WI38 (cell line): ENCODE measurements around the gene COMMD8.

ENCODE experiments used
- H3K4me3 ChIP-seq: 2 replicates; pipeline ENCODE4 v1.5.1; 2011; ENCODE audit warnings: low read depth, mild to moderate bottlenecking, control low read depth, low read length
- CTCF ChIP-seq: IDR thresholded peaks from 2 replicates; pipeline ENCODE4 v1.5.1; 2012; ENCODE audit warnings: low read depth, mild to moderate bottlenecking, control low read depth, low read length

The COMMD8 gene

GRCh38 chr4:47498899-47499298, 35.4 kb upstream of the COMMD8 start:
- no peak overlapping the region for H3K4me3 ChIP-seq
- TF ChIP-seq CTCF: no peak

GRCh38 chr4:47494124-47494430, 30.6 kb upstream of the COMMD8 start:
- no peak for TF ChIP-seq CTCF
- H3K4me3 ChIP-seq: no peak overlapping the region

- no peak overlapping the region for H3K4me3 ChIP-seq
- TF ChIP-seq CTCF: no peak
Measured at GRCh38 chr4:47493238-47494123, 30.0 kb upstream of the COMMD8 start.

- TF ChIP-seq CTCF: 0 out of 2 replicates have a peak, but pooled peaks have one; percentile 37
- no peak overlapping the region for H3K4me3 ChIP-seq
Measured at GRCh38 chr4:47490550-47490949, 27.0 kb upstream of the COMMD8 start.

- H3K4me3 ChIP-seq: no peak overlapping the region
- no peak for TF ChIP-seq CTCF
Measured at GRCh38 chr4:47488706-47489105, 25.2 kb upstream of the COMMD8 start.

GRCh38 chr4:47486727-47487126, 23.2 kb upstream of the COMMD8 start:
- peak overlapping the region; percentile 69 for H3K4me3 ChIP-seq

GRCh38 chr4:47486231-47486673, 22.8 kb upstream of the COMMD8 start:
- peak overlapping the region; percentile 69 for H3K4me3 ChIP-seq
- no peak for TF ChIP-seq CTCF

- TF ChIP-seq CTCF: no peak
Measured at GRCh38 chr4:47485768-47486167, 22.3 kb upstream of the COMMD8 start.

More at GRCh38 chr4:47485768-47486167, 22.3 kb upstream of the COMMD8 start:
- peak overlapping the region; percentile 69 for H3K4me3 ChIP-seq
